ENCODE data around the gene ALDH1L1.

ALDH1L1 gene

DNA sequence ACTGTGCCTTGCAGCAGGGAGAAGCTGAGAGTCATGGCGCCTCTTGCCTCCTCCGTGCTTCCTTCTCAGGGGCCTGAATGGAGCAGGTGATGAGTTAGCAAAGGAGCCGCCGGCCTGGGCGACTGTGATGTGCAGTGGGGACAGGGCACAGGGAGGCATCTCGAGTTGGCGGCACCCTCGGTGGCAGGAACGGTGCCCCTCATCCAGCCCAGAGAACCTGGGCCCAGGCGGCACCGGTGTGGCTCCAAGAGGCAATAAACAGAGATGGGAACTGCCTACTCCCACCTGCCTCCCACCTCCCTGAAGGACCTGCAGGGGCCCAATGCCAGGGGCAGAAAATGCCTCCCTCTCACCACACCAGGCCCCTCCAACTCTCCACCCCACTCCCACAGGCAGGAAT is 102.6 kb downstream of the ALDH1L1 start:
- DNase-seq, result no peak

DNA sequence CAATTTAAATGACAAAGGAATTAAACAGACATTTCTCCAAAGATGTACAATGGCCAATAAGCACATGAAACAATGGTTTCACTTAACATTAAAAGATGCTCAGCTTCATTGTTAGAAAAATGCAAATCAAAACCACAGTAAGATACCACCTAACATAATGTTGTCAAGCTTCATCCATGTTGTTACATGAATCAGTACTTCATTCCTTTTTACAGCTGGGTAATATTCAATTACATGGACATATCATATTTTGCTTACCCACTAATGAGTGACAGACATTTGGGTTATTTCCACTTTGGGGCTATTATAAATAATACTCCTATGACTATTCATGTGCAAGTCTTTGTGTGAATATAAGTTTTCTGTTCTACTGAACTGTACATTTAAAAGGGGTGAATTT is 104.2 kb downstream of the ALDH1L1 start:
- no peak for DNase-seq

DNA sequence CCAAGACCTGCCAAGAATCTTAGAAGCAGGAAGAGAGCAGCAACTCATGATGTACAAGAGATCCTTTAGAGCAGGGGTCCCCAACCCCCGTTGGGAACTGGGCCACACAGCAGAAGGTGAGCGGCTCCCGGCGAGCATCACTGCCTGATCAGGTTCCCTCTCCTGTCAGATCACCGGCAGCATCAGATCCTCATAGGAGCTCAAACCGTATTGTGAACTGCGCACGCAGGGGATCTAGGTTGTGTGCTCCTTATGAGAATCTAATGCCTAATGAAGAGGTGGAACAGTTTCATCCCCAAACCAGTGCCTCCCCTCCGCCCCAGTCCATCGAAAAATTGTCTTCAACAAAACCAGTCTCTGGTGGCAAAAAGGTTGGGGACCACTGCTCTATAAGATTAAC is 110.2 kb downstream of the ALDH1L1 start:
- no peak for DNase-seq

DNA sequence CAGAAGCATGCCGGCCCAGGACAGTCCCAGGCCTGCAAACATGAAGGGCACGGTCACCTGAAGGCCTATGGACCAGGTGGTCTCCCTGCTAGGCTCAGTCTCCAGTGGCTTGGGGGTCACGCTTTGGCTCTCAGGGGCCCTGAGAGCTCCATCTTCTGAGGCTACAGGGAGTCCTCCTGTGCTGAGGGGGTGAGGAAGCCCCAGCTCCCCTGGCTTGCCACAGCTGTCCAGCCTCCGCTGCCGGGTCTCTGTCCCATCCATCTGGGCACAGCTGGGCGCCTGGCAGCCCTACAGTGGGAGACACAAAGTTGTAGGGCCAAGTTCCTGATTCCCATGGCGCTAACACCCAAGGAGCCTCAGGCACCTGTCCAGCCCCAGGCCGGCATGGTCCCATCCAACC is 112.4 kb downstream of the ALDH1L1 start:
- no peak for DNase-seq

DNA sequence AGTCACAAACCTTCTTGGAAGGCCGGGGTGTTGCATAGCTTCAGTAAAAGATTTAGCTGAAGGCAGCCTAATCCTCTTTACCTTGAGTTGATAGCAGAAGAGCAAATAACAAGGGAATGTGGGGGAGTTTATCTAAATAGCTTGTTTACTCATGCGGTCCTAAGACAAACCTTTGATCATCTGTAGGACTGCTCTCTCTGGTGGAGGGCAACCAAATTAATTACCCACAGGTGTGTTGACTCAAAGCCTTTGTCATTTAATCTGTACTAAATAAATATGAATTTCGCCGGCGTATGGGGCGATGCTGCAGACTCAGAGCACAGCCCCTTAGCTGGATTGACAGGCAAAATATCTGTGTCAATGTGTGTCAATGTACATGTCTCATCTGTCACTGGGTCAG is 113.7 kb downstream of the ALDH1L1 start:
- peak; percentile 45 for DNase-seq

DNA sequence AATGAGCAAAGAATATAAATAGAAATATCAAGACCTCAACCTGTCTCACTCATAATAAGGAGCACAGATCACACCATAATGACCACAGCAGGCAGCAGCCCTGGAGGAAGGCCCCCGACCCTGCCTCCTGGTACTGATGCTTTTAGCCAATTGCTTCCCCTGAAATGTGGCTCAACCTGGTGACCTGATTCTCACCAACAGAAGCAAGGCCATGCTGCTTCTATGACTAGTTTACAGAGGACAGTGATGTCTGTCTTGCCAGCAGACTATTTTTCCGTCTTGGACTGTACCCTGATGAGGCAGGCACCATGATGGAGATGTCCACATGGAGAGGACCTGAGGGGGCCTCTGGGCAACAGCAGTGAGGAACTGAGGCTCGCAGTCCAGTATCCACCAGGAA is 114.5 kb downstream of the ALDH1L1 start:
- peak; percentile 16 for DNase-seq

DNA sequence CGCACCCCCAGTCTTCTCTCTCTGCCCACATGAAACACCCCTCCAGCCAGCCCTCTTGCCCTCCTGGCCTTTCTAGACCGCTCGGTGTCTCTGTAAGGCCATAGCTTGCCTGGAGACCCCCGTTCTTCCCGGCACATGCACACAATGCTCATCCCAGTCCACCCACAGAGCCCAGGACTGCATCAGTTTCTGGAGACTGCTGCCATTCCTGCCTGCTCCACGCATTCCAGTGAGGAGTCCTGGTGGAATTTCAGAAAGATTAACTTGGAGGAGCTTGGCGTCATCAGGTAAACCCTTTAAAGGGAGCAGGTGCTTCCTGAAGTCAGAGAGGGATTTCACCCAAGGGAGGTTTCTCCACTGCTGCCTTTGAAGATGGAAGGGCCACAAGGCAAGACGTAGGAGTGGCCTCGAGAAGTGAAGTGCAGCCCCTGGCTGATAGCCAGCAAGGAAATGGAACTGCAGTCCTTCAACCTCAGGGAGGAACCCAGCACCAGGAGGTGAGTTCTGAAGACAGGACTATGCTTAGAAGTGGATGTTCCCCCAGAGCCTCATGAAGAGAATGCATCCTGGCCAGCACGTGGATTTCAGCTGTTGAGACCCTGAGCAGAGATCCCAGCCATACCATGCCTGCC is 115.6 kb downstream of the ALDH1L1 start:
- DNase-seq, result peak; percentile 53

DNA sequence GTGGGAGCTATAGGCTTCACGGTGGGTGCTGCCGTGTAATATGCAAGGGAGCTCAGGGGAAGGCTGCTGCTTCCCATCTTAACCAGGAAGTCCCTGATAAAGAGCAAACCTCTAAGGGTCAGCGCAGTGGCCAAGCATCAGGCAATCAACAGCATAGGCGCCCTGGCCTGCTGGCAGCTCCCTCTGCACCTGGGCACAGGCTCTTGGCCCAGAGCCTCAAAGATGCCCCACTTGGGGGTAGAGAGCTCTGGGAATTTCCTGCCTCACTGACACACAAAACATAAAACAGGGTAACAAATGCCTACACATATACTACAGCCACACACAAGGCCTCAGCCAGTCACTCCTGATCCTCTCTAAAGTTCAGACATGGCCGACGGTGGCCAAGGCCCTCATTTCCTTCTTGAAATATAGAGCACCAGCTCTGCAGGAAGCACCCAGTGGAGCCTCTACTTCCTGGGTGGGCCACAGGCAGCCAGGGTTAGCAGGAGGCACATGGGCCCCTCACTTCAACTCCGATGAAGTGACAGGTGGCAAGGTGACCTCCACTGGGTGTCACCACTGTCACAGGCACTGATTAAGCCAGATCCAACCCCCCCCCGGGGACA is 116.9 kb downstream of the ALDH1L1 start:
- DNase-seq, result no peak

DNA sequence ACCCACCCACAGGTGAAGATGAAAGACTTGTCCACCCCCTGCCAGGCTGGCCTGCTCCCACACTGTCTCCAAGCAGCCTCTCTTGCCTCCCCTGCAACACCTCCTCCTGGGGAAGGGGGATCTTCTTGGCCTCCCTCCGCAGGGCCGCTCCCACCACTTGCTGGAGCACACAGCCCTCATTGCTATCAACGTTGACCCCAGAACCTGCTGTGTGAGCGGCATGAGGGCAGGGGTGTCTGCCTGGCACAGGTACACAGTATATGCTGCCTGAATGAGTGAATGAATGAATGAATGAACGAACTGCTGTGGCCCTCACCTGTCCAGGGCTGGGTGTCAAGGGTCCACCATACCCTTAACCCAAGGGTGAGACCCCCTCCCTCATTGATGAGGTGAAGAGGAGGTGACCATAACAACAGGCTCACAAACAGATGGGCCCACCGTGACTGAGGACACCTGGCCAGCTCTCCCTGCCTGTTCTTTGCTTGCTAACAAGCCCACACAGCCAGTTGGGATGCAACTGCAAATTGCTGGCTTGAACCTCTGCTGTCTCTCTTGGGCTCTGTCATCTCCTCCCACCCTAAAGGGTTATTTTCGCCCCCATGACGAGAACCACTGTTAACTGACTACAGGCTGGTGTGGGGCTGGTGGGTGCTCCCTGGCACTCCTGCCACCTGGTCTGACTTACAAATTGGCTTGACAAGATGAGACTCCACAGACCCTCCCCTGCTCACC is 118.9 kb downstream of the ALDH1L1 start:
- no peak for DNase-seq

DNA sequence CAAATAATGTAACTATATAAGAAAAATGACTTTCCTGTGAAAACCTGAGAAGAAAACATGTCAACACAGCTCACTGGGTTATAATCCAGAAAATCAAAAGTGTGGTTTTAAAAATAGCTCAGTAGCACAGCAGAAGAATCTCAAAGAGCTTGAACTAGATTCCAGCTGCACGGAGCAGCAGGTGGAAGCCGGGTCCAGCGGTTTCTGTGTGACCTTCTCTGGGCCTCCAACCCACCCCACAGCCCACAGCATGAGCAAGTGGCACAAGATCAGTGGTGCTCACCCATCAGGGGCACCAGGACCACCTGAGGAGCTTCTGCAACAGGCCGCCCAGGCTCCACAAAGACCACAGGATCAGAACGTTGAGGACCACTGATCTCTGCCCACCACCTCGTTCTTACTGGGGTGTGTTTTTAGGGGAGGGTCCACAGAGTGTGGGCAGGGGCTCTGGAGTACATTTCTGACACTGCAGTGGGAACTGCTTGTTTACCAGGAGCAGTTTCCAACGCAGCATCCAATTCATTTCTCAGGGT is 119.7 kb downstream of the ALDH1L1 start:
- no peak for DNase-seq

DNA sequence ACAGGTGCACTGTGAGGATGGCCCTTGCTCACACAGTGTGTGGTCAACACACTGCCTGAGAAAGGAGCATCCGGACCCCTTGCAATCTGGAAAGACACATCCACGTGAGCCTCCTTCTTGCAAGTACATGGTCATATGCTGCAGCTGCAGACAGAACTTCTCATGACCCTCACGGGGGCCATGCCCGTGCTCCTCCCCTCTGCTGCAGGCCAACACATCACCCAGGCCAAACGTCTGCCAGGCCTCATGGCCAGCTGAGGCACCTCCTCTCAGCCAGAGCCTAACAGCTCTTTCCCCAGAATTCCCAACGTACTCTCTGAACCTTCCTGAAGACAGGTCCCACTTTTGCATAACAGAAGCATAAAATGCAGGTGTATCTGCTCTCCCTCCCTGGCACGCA is 121.7 kb downstream of the ALDH1L1 start:
- no peak for DNase-seq

DNA sequence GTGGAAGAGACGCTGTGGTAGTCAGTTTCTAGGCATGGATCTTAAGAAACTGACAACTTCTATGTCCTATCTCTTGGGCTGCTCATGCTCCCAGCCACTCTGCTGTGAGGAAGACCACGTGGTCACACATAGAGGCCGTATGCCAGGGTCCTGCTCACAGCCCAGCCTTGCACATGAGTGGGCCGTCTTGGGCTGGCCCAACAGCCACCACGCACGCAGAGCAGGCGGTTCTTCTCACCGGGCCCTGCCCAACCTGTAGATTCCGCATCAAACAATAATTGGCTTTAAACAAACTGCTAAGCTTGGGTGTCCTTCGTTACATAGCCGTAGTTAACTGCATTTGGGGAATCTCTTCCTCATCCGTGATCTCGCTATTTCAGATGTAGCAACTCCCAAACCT is 122.5 kb downstream of the ALDH1L1 start:
- DNase-seq, result no peak

DNA sequence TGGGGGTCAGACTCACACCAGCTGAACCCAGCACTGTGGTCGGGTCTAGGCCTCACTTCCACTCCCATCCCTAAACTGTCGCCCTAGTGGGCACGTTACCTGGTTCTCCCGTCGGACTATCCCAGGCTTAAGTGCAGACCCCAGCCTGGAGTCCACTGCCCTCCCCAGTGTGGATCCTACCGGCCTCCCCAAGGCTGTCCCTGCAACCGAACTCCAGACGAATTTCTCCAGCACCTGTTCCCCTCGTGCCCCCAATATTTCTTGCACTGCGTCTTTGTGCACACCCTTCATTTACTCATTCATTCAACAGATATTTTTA is 122.9 kb downstream of the ALDH1L1 start:
- no peak for DNase-seq

DNA sequence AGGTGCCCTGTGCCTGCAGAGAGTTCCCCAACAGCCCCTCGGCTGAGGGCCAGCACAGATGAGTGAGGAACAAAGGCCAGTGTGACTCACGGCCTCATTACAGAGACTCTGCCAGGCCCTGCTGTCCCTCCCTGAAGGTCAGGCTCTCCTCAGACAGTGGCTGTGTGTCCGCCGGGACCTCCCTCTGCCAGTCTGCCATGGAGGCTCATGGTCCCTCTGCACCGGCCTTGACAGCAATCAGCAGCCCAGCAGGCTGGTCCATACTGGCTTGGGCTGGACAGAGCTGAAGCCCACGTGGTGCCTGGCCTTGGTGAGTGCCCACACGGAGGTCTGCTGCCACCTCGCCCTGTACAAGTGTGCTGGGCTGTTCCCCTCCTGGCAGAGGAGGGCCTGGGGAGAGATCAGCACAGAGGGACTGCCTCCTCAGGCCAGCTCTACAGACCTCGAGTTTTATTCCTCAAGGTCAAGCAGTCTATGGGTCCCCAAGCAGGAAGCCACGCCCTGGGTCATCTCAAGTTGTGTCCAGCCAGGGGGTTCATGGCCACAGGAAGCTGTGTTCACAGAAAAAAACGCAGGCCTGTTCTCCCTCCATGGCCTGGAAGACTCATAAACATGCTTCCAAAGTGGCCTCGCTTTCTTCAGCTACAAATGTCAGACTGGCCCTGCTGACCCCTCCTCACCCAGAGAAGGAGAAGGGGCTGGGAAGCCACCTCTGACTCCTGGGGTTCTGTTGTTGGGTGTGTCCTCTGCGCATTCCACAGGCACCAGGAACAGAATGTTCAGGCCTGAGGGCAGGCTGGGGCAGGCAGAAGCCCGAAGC is 123.5 kb downstream of the ALDH1L1 start:
- DNase-seq, result no peak

DNA sequence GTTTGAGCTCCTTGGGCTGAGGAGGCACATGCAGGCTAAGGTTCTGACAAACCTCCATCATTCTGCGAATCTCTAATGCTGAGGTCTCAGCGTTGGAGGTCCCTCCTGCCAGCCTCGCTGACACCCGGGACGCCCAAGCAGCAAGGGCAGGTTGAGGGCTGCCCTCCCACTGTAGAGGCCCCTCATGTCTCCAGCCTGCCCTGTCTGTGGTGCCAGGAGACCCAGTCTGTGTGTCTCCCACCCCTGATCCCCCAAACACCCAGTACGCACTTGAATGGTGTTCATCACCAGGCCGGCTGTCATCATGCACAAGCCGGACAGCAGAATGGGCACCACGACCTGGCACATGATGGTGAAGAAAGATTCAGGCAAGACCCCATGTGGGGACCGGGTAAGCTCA is 124.3 kb downstream of the ALDH1L1 start:
- DNase-seq, result no peak

DNA sequence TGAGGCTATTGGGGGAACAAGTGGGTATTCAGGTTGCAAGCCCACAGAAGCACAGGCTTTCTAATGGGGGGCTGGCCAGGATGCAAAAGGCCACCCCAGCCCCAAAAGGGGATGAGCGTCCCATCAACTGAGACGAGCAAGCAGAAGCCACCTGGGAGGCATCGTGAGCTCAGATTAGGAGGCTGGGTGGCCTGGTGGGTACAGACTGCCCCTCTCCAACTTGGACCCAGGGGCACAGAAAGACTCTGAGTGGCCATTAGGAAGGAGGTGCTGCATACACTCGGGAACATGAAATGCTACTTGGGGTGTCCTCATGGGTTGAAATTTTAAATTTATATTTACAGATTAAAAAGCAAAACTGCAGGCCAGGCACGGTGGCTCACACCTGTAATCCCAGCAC is 125.5 kb downstream of the ALDH1L1 start:
- DNase-seq, result no peak

DNA sequence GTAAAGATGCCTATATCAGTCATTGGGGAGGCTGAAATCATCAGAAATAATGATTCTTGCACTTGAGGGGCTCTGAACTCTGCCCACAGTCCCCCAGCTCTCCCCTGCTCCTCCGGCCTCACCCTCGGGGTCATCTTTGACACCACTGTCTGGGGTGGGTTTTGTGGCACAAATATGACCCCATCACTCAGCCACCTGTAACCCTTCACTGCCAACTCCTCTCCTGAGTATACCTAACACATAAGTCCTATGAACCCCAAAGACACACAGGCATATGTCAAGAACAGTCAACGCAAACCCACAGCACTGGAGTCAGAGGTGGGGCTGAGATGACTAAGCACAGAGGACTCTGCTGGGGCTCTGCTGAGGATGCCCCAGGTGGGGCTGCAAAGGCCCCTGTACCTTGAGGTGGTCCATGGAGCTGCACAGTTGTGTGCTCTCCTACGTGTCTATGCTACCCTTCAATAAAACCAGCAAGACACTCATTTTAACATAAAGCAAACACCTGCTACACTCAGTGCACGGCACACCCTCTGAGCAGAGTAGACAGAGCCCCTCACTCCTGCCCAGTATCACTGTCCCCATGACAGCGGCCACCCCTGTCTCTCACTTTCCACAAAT is 126.3 kb downstream of the ALDH1L1 start:
- no peak for DNase-seq
